ENCODE results near the gene MPZL1. TPM values are rescaled to one million over a fixed set of nuclear protein-coding genes. Genes with fewer than 3 reads are reported as not detected.

MPZL1 gene
- total RNA-seq, 4 donors from 2014 or later, result 24.3 to 150 (median 82.3) TPM

DNA sequence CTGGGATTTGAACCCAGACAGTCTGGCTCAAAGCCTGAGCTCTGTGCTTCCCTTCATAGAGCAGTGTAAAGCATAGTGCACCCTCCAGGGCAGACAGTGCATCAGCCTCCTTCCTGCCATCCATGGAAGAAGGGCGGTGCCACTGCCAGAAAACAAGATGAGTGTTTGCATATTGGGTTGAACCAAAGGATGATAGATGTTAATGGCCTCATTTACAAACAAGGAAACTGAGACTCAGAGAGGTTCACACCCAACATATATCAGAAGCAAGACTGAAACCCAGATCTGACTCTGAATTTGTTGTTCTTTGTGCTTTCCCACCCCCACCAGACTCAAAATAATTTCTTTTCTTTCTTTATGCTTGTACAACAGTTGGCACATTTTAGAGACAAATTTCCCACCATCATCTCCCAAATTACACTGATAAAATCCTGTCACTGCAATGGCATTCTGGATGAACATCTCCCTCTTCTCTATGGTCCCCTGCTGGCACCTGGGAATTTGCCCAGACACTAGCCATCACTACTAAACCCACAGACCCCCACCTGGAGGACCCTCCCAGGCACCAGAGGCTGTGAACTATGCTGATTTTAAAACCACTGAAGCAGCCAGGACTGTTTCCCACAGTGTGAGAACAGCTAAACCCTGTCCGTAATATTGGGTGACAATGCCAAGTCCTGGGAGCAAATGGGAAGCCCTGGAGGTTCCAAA lies 45.4 kb upstream of the MPZL1 start:
- Histone ChIP-seq H3K27ac (no peak overlapping the region), H3K4me1 (no peaks in the 10 kb centered on the region), H3K36me3 (no peaks in the 10 kb centered on the region), H3K4me3 (no peak overlapping the region), H3K27me3 (no peaks in the 10 kb centered on the region), H3K9me3 (no peaks in the 10 kb centered on the region)
- DNase-seq, result no peak
- no peak for TF ChIP-seq POLR2A (IDR thresholded peaks at IDR 0.05)
- TF ChIP-seq, protein P1, sequence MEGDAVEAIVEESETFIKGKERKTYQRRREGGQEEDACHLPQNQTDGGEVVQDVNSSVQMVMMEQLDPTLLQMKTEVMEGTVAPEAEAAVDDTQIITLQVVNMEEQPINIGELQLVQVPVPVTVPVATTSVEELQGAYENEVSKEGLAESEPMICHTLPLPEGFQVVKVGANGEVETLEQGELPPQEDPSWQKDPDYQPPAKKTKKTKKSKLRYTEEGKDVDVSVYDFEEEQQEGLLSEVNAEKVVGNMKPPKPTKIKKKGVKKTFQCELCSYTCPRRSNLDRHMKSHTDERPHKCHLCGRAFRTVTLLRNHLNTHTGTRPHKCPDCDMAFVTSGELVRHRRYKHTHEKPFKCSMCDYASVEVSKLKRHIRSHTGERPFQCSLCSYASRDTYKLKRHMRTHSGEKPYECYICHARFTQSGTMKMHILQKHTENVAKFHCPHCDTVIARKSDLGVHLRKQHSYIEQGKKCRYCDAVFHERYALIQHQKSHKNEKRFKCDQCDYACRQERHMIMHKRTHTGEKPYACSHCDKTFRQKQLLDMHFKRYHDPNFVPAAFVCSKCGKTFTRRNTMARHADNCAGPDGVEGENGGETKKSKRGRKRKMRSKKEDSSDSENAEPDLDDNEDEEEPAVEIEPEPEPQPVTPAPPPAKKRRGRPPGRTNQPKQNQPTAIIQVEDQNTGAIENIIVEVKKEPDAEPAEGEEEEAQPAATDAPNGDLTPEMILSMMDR (IDR thresholded peaks at IDR 0.05), result no peak
- intact Hi-C loops (cut with DNase I; ENCODE audit: low total_unique reads), result no loop called here

DNA sequence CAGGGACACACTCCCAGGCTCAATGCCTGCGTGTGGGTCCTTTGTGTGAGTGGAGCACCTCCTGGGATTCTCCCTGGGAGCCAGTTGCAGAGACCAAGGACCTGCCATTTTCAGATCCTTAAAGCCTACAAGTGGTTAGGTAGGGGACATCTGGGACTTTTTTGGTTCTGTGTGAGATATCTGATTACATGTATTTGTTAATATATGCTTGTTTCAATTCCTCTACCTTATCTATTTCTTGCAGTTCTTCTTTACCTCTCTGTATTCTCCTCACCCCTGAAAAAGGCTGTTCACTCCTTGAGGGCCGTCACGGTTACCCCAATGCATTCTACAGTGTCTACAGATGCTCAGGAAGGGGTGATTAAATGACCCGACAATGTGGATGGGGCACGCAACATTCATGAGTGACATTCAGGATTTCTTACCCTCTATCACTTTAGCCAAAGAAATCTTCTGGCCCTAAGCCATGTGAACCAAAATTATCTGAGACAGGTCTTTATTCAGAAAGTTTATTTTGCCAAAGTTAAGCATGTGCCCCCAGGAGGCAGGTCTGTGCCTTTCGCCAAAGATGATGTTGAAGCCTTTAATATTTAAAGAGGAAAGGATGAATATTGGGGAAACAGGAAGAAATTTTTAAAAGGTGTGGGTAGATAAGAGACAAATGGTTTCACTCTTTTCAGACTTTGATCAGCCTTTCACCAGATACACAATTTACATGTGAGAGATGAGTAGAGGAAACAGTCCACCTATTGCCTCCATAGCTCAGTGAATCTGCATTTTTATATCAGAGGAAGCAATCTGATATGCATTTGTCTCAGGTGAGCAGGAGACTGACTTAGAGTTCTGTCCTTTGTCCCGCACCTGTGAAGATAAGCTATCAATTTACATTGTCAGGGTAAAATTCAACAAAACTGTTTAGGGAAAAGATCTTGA lies 44.6 kb upstream of the MPZL1 start:
- Histone ChIP-seq H3K36me3 (no peaks in the 10 kb centered on the region), H3K4me1 (no peaks in the 10 kb centered on the region), H3K27ac (no peak overlapping the region), H3K9me3 (no peaks in the 10 kb centered on the region), H3K27me3 (no peaks in the 10 kb centered on the region), H3K4me3 (no peak overlapping the region)
- intact Hi-C loops (cut with DNase I; ENCODE audit: low total_unique reads), result no loop called here
- TF ChIP-seq, protein P1 (IDR thresholded peaks at IDR 0.05), result no peak
- no peak for TF ChIP-seq POLR2A (IDR thresholded peaks at IDR 0.05)
- DNase-seq, result no peak

DNA sequence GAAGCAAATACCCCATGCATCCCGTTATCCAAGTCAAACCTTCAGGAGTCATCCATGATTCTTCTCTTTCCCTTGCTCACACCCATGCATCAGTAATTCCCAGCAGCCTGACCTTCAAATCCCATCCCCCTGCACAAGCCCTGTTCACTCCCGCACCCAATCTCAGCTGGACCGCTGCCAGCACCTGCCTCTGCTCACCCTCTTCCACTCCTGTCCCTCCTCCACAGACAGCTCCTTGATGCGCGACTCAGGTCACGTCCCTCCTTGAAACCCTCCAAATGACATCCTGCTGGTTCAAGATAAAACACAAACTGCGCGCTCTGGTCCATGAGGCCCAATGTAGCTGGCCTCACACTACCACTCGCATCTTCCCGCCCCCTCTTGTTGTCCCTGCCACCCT lies 43.4 kb upstream of the MPZL1 start:
- H3K27ac ChIP-seq, result no peak overlapping the region
- H3K4me3 ChIP-seq, result no peak overlapping the region
- no peak for DNase-seq
- H3K4me1 ChIP-seq, result no peaks in the 10 kb centered on the region
- intact Hi-C loops (cut with DNase I; ENCODE audit: low total_unique reads), result no loop called here
- H3K36me3 ChIP-seq, result no peaks in the 10 kb centered on the region
- no peaks in the 10 kb centered on the region for H3K27me3 ChIP-seq
- TF ChIP-seq, protein P1 (IDR thresholded peaks at IDR 0.05), result no peak
- no peak for TF ChIP-seq POLR2A (IDR thresholded peaks at IDR 0.05)
- no peaks in the 10 kb centered on the region for H3K9me3 ChIP-seq

DNA sequence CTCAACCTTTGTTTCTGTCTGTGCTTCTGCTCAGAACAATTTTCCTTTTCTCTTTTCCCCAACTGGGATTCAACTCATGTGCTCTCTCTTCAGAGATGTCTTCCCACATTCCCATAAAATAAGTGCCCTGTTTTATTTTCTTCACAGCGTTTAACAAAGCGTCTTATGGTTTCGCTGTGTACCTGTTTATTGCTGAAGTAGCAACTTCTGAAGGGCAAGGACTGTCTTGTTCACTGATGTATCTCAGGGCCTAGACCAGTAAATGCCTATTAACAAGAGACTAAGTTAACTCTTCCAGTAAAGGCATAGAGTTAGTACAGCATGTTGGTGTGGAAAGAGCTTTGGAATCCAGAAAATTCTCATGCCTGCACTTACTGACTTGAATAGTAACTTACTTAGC lies 42.9 kb upstream of the MPZL1 start:
- DNase-seq, result no peak
- intact Hi-C loops (cut with DNase I; ENCODE audit: low total_unique reads), result no loop called here

More for the DNA sequence above, 42.9 kb upstream of the MPZL1 start:
- H3K36me3 ChIP-seq, result no peaks in the 10 kb centered on the region
- TF ChIP-seq, protein P1 (IDR thresholded peaks at IDR 0.05), result no peak
- TF ChIP-seq POLR2A (IDR thresholded peaks at IDR 0.05), result no peak
- no peaks in the 10 kb centered on the region for H3K9me3 ChIP-seq
- H3K4me3 ChIP-seq, result no peak overlapping the region
- H3K27ac ChIP-seq, result no peak overlapping the region
- no peaks in the 10 kb centered on the region for H3K27me3 ChIP-seq
- H3K4me1 ChIP-seq, result no peaks in the 10 kb centered on the region

All from uterus (tissue), 4 donors.